GM18951 (cell line): Measurements from ENCODE around the gene TMEM236.

Experiments
- POLR2A ChIP-seq: IDR thresholded peaks from 4 replicates; pipeline ENCODE4 v1.6.1; 2011; ENCODE audit warnings: mild to moderate bottlenecking; ENCODE audit not compliant: insufficient read length, insufficient read depth; ENCODE audit errors: extremely low read depth
- in situ Hi-C: fragments of 300-500 bp; cut with MboI; formaldehyde crosslinking; loops from one replicate; pipeline ENCODE4 v1.12.0; 2022; ENCODE audit warnings: low sequenced_read_pairs, mixed read lengths, inconsistent platforms; ENCODE audit not compliant: unreplicated experiment

TMEM236 gene

GRCh38 chr10:17733620-17734019 is 18.4 kb upstream of the TMEM236 start:
- in situ Hi-C loops: loop anchor here (5.0 to 10.0 kb wide), 2 partner anchors 91 to 129 kb away; partner anchors contain the start of gene STAM
- TF ChIP-seq POLR2A: no peak

GRCh38 chr10:17734432-17735080 is 17.4 kb upstream of the TMEM236 start:
- in situ Hi-C loops: loop anchor here (5.0 to 10.0 kb wide), 2 partner anchors 92 to 130 kb away; partner anchors contain the start of gene STAM
- TF ChIP-seq POLR2A: no peak

DNA sequence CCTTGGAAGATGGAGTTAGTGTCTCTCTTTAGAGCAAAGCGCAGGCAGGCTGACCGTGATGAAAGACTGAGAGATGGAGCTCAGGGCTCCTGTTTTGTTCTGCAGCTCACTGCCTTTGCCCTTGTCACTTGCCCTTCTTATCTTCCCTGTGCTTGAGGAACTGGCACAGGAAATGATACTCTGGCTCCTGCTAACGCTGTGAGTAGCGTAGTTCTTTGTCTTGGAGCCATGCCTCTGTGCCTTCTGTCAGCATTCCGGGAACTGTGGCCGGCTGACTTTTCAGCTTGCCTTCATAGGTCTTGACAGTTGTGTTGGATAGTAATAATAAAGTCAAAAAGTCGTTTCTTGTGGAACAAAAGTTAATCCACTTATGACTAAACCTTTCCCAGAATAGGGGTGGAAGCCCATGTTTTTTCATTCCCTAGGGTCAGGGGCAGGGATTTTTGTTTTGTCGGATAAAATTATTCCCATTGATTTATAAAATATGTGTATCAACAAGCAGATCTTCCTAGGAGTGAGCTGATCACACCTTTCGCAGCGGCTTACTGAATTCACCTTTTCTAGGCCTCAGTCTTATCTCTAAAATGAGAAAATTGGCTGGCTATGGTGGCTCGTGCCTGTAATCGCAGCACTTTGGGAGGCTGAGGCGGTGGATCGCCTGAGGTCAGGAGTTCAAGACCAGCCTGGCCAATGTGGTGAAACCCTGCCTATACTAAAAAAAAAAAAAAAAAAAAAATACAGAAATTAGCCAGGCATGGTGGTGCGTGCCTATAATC is 16.6 kb upstream of the TMEM236 start:
- in situ Hi-C loops: loop anchor here (10.0 kb wide), 1 partner anchor 131 kb away; no protein-coding TSS in a partner anchor
- no peak for TF ChIP-seq POLR2A

DNA sequence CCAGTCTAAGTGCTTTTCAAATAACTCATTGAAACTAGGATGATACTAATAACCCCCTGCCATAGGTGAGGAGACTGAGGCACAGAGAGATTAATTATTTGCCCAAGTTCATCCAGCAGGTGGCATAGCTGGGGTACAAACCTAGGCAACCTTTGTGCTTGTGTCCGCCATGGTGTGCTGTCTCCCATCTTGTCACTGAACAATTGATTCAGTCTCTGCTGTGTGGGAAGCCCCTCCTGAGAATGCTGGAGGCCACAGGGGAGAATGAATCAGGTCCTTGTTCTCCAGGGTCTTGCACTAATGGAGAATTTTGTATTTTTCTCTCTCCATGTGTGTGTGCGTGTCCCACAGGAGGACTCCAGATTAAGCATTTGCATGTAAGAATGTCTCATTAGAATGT is 15.8 kb upstream of the TMEM236 start:
- no peak for TF ChIP-seq POLR2A
- in situ Hi-C loops: loop anchor here (10.0 kb wide), 1 partner anchor 131 kb away; no protein-coding TSS in a partner anchor

DNA sequence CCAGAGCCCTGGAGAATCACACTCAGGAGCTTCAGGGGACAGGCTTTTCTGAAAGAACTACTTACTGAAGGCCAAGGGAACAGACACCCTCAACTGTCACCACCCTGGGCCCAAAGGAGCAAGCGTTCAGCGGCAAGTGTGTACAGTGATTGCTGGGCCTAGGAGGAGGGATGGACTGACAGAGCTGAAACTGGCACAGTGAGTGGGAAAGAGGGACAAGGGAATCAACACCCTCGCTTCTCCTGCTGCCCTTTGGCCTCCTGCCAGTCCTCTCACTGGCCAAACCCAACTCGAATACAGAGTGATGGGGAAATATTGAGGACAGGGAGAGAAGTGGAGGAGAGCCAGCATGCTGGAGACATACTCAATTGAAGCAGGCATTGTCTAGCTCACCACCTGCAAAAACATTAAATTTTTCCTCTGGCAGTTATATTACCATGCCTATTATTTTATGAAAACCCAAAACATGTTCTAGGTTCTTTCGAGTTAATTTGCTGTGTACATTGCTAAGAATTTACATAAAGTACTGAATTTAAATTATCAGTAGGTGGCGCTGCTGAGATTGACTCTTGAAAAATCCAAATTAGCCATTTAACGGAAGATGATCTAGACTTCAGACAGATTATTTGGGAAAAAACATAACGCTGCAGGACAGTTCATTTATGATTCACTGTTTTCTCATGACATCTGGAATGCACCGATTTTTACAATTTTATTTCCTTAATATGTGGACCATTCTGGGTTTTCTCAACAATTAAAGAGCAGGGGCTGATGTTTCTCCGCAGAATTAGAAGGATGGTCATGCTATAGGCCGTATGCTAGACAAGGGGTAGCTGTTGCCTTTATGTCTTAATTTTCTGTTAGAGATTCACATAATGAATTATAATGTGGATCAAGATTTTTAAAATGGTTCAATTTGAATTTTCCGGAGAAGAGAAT is 14.7 kb upstream of the TMEM236 start:
- TF ChIP-seq POLR2A: no peak
- in situ Hi-C loops: loop anchor here (10.0 kb wide), 1 partner anchor 132 kb away; no protein-coding TSS in a partner anchor

DNA sequence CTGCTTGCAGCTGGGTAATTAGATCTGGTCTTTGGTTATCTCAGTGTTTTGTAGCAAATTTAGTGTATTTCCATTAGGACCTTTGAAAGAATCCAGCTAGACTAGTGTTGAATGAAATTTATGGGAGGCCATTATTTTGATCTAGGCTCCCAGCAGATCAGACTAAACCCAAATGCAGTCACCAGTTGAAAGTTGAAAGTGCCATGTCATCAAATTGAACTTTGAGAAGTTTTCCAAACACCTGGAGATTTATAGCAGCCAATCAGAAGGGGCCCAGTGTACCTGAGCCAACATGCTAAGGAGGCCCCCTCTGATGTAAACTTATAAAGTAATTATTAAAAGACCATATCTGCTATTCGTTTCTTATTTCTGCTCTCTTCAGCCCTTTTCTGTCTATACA is 11.3 kb upstream of the TMEM236 start:
- no peak for TF ChIP-seq POLR2A
- in situ Hi-C loops: no loop called here

- in situ Hi-C loops: no loop called here
- no peak for TF ChIP-seq POLR2A
These were observed 9.1 kb upstream of the TMEM236 start for GRCh38 chr10:17742918-17743317.

DNA sequence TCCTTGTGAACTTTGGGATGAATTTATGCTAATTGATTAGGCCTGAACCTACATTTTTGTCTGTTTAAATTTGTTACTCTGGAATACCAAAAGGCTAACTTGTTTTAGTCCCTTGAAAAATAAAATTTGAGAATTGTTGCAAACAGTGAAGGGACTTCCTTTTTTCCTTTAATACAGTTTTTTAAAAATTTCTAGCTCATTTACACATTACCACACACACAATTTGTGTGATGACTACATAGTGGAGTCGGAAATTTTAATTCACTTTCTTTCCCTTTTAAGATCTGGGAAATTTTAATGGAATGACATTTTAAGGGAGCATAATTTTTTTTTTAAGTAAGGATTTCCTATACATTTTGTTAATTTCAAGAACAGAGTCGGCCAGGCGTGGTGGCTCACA is 8.6 kb upstream of the TMEM236 start:
- in situ Hi-C loops: no loop called here
- no peak for TF ChIP-seq POLR2A

DNA sequence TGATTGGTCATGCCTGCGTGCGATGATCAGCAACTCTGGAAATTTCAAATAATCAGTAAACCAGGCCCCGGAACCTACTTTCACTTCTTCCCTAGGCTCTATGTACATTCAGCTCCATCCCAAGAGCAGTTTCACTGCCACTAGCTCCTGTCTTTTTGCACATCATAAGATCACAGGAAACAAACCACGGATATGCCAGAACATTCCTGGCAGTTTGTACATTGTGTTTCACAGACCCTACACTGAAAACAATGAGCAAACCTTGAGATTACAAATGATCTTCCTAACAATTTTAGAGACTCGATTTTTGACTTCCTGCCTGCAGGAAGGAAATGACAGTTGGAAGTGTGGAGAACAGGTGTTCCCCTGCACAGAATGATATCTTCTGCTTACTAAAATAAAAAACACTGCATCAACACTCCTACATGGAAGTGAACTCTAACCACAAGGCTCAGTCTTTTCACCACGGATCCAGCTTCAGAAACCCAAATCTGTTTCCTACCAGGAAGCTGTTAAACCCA is 7.6 kb upstream of the TMEM236 start:
- in situ Hi-C loops: no loop called here
- no peak for TF ChIP-seq POLR2A

DNA sequence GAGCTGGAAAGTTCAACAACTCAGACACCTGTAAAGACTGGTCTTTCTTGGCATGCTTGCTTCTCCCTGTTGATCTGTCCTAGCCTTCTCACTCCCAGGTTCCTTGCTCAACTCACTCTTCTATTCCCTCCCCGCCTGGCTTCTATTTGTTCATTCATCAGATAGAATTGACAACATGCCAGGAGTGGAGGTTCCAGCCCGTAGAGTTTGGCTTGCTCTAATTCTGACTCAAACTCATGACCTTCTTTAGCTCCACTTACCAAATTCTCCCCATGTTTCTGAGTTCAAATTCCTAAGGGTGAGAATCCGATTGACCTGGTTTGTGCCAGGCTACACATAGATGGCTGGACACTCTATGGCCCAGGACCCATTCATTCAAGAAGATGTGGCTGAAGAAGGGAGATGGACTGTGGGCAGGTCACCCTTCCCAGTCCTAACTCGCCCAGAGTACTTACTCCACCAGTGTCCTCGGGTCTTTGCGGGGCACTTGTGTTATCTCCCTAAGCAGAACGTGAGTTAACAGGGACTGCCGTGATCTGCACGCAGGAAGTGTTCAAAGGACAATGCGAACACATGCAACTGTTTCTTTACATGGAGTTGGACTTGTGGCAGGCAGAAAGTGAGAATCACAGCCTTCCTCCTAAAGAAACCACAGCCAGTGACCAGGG is 4.0 kb upstream of the TMEM236 start:
- in situ Hi-C loops: no loop called here
- TF ChIP-seq POLR2A: no peak

DNA sequence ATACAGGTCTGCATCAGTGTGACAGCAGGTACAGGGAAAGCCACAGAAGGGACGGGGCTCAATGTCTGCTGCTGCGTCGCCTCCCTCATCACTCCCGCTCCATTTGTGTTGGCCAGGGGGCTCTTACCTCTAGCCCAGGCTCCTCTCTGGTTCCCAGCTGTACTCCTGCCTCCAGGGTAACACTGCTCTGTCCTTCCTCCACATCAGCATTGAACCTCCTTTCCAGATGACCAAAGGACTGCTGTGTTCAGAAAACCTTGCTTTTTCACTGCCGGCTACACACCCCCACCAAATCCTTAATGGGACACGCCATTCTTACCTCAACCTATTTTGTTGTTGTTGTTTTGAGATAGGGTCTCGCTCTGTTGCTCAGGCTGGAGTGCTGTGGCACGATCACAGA is 2.1 kb upstream of the TMEM236 start:
- TF ChIP-seq POLR2A: no peak
- in situ Hi-C loops: no loop called here

DNA sequence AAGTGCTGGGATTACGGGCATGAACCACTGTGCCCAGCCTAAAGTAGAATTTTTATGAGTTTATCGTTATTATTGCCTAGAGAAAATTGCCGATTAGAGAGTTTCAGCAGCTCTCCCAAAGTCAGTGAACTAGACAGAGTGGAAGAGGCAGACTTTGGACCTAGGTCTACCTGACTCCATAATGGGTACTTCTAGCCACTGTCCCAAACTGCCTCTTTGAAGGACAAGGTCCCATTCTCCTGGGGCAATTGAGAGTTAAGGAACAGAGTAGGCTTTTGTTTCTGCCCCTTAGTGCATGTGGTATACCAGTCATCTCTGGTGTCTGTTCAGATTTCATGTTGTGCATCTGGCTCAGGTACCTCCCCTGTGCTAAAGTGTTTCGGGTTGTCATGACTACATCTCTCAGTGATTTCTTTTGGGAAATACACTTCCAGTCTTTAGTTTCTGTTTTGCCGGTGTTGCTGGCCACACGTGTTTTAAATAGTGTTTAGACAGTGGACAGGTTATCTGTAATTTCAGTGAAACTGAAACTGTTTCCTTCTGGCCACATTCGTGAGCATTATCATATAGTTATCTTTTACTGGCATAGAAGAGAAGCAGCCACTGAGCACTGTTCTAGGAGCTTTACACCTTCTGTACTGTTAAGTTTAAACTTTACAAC is 4.7 kb downstream of the TMEM236 start:
- TF ChIP-seq POLR2A: no peak
- in situ Hi-C loops: no loop called here
